Measurements from ENCODE around the gene MORN1. TPM values are rescaled to one million over a fixed set of nuclear protein-coding genes. Genes with fewer than 3 reads are reported as not detected.

The MORN1 gene
- total RNA-seq, 1 donor from 2014 or later = 3.1 TPM

DNA sequence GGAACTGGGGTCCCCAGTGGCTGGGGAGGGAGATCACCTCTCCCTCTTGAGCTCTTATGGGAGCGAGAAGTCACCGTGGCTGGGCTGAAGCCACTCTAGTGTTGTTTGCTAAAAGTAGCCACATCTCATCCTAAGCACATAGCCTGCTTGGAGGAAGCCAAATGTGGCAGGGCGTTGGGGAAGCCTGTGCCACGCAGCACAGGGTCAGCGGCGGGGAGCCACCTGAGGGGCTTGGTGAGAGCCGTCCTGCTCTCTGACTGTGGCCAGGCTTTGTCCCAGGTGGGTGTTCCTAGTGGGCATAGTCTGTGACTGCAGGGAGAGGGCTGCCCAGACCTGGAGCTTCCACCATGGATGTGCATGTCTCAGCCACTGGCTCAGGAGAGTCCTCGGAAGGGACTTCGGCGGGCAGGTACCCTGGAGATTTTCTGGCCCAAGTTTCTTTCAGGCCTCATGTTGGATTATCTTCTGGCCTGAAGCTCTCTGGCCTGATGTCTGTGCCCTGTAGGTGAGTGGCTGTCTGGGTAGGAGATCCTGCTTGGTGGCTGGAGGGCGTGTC lies 38.9 kb downstream of the MORN1 start:
- no peak for DNase-seq (ENCODE audit: low read depth in 2 of 2)

- DNase-seq (ENCODE audit: low read depth in 2 of 2) = no peak
Measured at GRCh38 chr1:2351723-2352122, 39.6 kb downstream of the MORN1 start.

DNA sequence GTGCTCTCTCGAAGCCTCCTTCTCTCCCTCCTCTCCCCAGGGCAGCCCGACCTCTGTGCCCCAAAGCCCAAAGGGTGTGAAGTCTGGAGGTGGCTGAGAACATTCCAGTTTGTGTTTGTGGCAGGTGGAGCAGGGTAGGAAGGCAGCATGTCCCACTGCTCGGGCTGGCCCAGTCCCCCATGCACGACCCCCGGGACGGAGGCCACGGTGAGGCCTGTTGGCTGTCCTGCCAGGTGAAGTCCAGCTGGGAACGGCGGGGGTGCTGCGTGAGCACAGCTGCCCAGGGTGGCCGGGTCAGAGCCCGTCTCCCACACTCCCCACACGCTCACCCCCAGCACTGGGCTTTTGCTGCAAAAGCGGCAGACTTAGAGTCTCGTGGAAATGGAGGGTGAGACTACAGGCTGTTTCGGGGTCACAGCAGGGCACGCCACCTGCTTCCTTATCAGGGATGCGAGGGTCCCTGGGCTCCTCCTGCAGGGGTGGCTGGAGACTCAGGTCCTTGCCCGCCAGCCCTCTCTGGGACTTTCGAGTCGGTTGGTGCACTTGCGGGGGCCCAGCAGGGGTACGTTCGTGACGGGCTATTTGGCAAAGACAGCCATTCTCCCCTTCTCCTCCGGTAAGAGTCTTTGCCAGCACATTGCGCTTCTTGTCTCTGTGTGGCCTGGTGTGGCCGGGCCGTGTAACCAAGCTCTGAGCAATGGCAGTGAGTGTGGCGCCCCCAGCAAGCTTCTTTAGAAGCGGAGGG lies 40.3 kb downstream of the MORN1 start:
- no peak for DNase-seq (ENCODE audit: low read depth in 2 of 2)

DNA sequence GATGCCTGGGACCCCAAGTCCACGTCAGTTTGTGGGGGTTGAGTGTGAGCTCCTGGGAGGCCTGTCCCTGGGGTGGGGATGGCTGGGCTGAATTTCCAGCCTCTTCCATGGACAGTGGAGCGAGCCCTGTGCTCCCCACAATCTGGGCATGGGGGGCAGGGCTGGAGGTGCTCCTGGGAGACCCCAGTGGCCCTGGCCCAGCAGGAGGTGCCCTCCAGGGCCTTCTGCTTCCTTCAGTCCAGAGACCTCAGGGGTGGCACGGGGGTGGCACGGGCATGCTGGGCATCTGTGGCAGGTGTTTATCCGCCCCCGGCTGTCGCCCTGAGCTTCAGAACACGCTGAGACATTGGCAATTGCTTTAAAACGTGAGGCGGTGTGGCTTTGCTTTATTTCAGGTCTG lies 40.9 kb downstream of the MORN1 start:
- no peak for DNase-seq (ENCODE audit: low read depth in 2 of 2)

DNA sequence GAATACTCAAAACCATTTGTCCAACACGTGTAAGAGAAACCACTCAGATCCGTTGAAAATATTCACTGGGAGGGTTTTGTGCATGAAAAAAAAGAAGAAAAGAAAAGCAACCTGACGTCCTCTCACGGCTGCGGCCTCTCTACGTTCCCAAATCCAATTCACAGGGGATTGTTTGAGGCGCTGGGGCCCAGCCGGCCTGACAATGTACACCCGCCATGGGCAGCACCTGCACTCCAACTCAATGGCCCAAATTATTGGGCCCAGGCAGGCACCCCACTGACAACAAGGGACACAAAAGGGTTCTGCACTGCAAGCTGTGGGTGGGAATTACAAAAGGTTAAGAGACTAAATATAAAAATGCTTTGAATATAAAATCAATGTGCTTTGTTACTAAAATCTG lies 41.5 kb downstream of the MORN1 start:
- DNase-seq (ENCODE audit: low read depth in 2 of 2) = no peak

- DNase-seq (ENCODE audit: low read depth in 2 of 2) = no peak
Measured at GRCh38 chr1:2348346-2349325, 42.7 kb downstream of the MORN1 start.

- DNase-seq (ENCODE audit: low read depth in 2 of 2) = no peak
Measured at GRCh38 chr1:2347896-2348295, 43.5 kb downstream of the MORN1 start.

DNA sequence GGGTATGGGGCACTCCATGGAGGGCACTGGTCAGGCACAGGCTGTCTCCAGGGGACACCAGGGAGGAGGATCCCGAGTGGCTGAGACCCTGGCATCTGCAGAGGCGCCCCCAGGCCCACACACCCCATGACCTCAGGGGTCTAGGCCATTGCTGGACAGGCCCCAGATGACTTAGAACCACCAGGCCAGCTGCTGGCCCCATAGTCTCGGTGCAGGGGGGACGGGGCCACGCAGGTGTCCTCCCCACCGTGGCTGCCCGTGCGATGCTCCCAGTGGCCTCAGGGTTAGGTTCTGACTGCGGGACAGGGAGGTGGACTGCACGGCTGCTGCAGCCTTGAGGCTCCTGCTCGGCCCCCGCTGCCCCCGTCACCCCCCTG lies 44.0 kb downstream of the MORN1 start:
- no peak for DNase-seq (ENCODE audit: low read depth in 2 of 2)

DNA sequence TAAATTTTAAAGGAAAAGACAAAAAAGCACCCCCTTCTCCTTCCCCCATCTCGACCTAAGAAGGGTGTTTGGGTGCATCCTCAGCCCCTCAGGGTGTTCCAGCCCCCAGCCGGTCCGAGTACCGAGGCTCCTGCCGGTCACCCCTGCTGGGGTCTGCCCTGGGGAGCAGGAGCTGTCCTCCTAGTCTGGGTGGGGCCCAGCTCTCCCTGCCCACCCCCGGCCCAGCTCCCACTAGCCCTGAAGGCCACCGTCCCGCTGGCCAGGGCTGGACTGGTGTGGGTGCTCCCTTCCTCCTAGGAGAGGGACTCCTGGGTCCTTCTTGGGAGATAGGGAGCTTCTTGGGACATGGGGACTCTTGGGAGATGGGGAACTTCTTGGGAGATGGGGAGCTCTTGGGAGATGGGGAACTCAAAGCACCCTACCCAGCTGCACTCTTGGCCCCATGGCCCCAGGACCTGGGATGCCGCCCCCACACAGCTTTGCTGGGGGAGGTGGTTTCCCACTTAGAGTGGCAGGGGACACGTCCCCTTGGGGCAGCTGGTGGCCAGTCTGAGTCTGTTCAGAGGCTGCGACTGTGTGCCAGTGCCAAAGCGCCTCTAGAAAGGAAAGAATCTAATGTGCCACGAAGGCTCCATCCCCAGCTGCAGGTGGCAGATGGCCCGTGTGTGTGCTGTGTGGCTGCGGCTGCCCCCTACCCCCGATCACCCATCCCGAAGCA lies 44.5 kb downstream of the MORN1 start:
- no peak for DNase-seq (ENCODE audit: low read depth in 2 of 2)

DNA sequence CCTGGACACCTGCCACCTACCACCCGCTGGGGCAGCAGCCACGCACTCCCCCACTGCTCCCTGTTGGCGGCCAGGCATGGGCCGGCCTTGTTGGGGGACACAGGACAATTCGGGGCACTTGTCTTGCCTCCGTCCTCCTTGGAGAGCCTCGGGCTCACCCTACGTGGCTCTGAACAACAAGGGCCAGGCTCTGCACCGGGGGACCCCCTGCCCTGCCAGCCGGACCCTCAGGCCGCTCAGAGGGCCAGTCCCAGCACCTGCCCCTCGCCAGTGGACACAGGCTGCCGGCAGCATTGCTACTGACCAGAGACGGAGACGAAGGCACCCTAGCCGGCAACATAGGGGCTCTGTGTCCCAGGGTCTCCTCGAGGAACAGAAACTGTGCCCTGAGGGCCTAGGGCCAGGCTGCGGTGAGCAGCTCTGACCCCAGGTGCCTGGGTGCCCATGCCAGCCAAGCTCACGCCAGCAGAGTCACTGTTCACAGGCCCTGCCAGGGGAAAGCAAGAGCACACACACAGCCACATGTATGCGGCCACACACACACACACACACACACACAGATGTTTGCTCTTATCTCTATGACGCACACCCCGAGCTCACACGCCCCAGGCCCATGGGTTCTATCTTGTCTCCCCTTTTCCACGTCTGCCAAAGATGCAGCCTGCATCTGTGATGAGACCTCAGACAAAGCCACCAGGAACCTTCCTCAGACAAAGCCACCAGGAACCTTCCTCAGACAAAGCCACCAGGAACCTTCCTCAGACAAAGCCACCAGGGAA lies 45.9 kb downstream of the MORN1 start:
- DNase-seq (ENCODE audit: low read depth in 2 of 2) = no peak

DNA sequence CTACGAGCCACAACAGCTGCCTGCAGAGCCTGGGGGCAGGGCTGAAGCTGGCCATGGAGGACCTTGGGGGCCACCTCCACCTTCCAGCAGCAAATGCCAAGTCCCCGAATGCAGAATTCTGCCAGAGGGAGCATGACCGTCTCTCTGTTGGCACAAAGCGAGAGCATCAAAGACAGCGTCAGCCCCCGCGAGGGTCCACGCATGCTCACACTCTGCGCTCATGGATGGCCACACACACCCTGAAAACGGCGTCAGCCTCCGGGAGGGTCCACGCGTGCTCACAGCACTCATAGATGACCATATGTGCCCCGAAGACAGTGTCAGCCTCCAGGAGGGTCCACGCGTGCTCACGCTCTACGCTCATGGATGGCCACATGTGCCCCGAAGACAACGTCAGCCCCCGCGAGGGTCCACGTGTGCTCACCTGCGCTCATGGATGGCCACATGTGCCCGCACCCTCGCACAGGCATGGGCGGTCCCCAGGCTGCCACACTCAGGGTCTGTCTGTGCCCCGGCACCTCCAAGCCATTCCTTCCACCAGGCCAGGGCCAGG lies 46.5 kb downstream of the MORN1 start:
- no peak for DNase-seq (ENCODE audit: low read depth in 2 of 2)

GRCh38 chr1:2344121-2344681 lies 47.2 kb downstream of the MORN1 start:
- no peak for DNase-seq (ENCODE audit: low read depth in 2 of 2)

DNA sequence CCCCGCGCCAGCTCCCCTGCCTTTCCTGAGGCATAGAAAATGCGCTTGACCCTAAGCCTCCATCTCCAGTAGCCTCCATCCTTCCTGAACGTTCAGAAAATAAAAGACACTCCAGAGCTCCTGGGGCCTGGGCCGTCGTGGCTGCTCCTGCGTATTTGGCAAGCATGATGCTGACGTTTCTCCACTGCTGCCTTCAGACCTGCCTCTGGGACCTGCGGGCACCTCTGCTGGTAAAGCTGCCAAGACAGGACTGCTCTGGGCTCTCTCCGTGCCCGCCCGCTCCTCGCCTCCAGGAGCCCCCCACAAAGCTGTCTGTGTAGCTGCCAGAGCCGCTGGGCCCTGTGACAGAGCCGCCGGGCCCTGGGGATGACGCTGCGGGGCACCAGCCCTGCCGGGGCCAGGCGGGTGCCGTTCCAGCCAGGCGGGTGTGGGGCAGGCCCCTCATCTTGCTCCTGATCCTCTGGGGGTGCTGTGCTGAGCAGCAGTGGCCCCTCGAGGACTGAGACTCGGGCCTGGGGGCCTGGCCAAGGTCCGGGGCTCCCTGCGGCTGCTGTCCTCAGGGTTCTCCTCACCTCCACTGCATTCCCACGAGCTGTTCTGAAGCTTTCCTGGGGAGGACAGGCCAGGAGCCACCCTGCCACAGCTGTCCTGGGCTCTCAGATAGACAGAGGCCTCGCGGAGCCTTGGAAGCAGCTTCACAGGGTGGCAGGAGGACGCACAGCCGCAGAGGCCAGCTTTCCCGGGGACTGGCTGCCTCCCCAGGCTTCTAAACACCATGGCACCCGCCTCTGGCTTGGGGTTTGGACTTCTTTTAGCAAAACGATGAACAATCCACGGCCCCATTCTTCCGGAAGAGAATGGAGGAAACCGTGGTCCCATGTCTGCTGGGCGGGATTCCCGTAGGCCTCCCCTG lies 48.1 kb downstream of the MORN1 start:
- DNase-seq (ENCODE audit: low read depth in 2 of 2) = no peak

DNA sequence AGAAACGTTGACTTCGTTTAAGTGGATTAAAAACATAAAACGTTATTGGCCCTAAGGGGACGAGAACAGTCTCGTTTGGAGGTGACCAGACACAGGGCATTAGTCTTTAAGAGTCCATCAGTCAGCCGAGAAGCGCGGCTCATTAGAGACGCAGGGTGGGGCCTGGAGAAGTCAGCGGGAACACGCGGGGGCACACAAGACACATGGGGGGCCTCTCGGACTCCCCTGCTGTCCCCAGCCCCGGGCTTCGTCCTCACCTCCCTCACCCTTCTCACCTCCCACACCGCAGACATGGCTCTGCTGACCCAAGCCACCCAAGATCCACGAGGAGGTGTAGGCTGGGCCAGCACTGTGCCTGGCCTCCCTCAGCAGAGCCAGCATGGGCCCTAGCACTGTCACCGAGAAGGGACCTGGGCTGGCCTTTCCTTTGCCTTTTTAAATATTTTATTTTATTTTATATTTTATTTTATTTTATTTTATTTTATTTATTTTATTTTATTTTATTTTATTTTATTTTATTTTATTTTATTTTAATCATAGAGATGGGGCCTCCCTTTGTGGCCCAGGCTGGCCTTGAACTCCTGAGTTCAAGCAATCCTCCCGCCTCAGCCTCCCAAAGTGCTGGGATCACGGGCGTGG lies 48.9 kb downstream of the MORN1 start:
- no peak for DNase-seq (ENCODE audit: low read depth in 2 of 2)

- no peak for DNase-seq (ENCODE audit: low read depth in 2 of 2)
Measured at GRCh38 chr1:2341706-2342383, 49.5 kb downstream of the MORN1 start.

DNA sequence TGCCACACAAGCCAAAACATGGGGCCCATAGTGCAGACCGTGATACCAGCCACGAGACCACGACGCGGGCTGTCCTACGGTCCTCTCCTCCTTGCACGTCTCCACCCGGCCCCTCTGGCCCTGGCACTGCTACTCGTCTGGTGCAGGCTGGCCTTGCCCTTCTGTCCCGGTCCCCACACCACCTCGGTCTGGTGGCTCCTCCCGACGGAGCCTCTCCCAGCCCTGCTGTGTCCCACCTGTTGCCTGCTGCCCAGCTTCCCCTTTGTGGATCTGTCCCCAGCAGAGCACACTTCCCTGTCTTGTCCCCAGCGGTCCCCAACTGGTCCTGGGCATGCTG lies 50.5 kb downstream of the MORN1 start:
- no peak for DNase-seq (ENCODE audit: low read depth in 2 of 2)

GRCh38 chr1:2340086-2340917 lies 51.1 kb downstream of the MORN1 start:
- DNase-seq (ENCODE audit: low read depth in 2 of 2) = no peak
